B cell (primary cell): ENCODE measurements around the gene ZDHHC14. TPM values are rescaled to one million over a fixed set of nuclear protein-coding genes. Genes with fewer than 3 reads are reported as not detected.

Experiments used
- ATAC-seq: fragments of 200-7000 bp; cut with Tn5 transposase; one replicate; pipeline ENCODE4 v1.10.0; 2021; ENCODE audit warnings: low read depth, mild to moderate bottlenecking, moderate number of reproducible peaks, moderate library complexity
- CTCF ChIA-PET: fragments of 350-600 bp; sonication (Branson Sonifier 250); formaldehyde crosslinking; loops from one replicate; lab custom pipeline; 2021; ENCODE audit warnings: antibody characterized with exemption, inconsistent platforms; lab: Charles Lee
- POLR2A ChIA-PET: fragments of 350-600 bp; sonication (Branson Sonifier 250); formaldehyde crosslinking; loops from one replicate; lab custom pipeline; 2021; ENCODE audit warnings: antibody characterized with exemption; lab: Charles Lee
- DNase-seq: peaks from one replicate; pipeline ENCODE4 v3.0.0; 2013
- H2AFZ ChIP-seq: 2 replicates; pipeline ENCODE4 v1.6.1; 2012; ENCODE audit warnings: mild to moderate bottlenecking, low read depth, low read length; ENCODE audit not compliant: insufficient read depth, poor library complexity, severe bottlenecking
- H3K27ac ChIP-seq, 2 donors: 1 replicate in 1 of 2; 2 replicates in 1 of 2; pipeline ENCODE4 v1.5.1; 2012 to 2013; ENCODE audit warnings: low read length in 2 of 2, mild to moderate bottlenecking in 2 of 2, moderate library complexity in 1 of 2
- H3K27me3 ChIP-seq, 4 experiments: fragments of 200-600 bp in 1 of 4; sonication (generic) in 1 of 4; replicated peaks in 1 of 4; 1 replicate in 2 of 4; 2 replicates in 2 of 4; pipeline versions ENCODE4 v1.6.1 to v1.7.0; 2013 to 2016; ENCODE audit warnings: low read length in 3 of 4, mild to moderate bottlenecking in 2 of 4, mixed read lengths in 1 of 4, moderate library complexity in 1 of 4; ENCODE audit not compliant: insufficient read depth in 4 of 4, control insufficient read depth in 3 of 4; ENCODE audit errors: control extremely low read depth in 1 of 4
- H3K36me3 ChIP-seq, 2 experiments: replicated peaks in 1 of 2; 1 replicate in 1 of 2; 2 replicates in 1 of 2; pipeline versions ENCODE4 v1.6.1 to v1.7.1; 2013; ENCODE audit warnings: low read length in 1 of 2; ENCODE audit not compliant: insufficient read depth in 2 of 2, control insufficient read depth in 1 of 2; ENCODE audit errors: control extremely low read depth in 1 of 2, extremely low read depth in 1 of 2
- H3K4me1 ChIP-seq, 2 donors: fragments of 200-600 bp in 1 of 2; sonication (generic) in 1 of 2; 1 replicate in 1 of 2; 2 replicates in 1 of 2; pipeline versions ENCODE4 v1.5.1 to v1.6.1; 2013 to 2017; ENCODE audit warnings: low read length in 2 of 2; ENCODE audit not compliant: control insufficient read depth in 2 of 2, insufficient read depth in 2 of 2
- H3K4me2 ChIP-seq: replicated peaks from 2 replicates; pipeline ENCODE3; 2012; ENCODE audit warnings: mild to moderate bottlenecking, low read depth, low read length; ENCODE audit not compliant: poor library complexity, severe bottlenecking
- H3K4me3 ChIP-seq, 5 experiments: fragments of 200-600 bp in 1 of 5; sonication (generic) in 1 of 5; 1 replicate in 3 of 5; 2 replicates in 2 of 5; pipeline versions ENCODE4 v1.5.1 to v1.7.0; 2011 to 2016; ENCODE audit warnings: low read length in 4 of 5, mild to moderate bottlenecking in 4 of 5, low read depth in 2 of 5, control low read depth in 1 of 5, moderate library complexity in 1 of 5; ENCODE audit not compliant: insufficient read depth in 1 of 5; ENCODE audit errors: control extremely low read depth in 1 of 5, extremely low read depth in 1 of 5
- H3K79me2 ChIP-seq: fragments of 200-600 bp; sonication (generic); one replicate; pipeline ENCODE4 v1.6.0; 2016; ENCODE audit warnings: low read length; ENCODE audit not compliant: control insufficient read depth, insufficient read depth
- H3K9ac ChIP-seq: fragments of 200-600 bp; sonication (generic); 2 replicates; pipeline ENCODE4 v1.6.1; 2017; ENCODE audit warnings: mild to moderate bottlenecking, low read length, moderate library complexity
- H3K9me3 ChIP-seq, 3 donors: one replicate each; pipeline versions ENCODE4 v1.6.1 to v1.7.1; 2013; ENCODE audit warnings: low read length in 2 of 3; ENCODE audit not compliant: control insufficient read depth in 2 of 3, insufficient read depth in 1 of 3; ENCODE audit errors: control extremely low read depth in 1 of 3
- H4K20me1 ChIP-seq: 2 replicates; pipeline ENCODE4 v1.6.0; 2012; ENCODE audit warnings: mild to moderate bottlenecking, low read length; ENCODE audit not compliant: insufficient read depth, control insufficient read depth, poor library complexity, severe bottlenecking
- H3K27ac Mint-ChIP-seq: one replicate; pipeline ENCODE4 v1.8.0; 2021; ENCODE audit warnings: mixed read lengths
- H3K27me3 Mint-ChIP-seq: one replicate; pipeline ENCODE4 v1.8.0; 2021; ENCODE audit warnings: mixed read lengths
- H3K4me1 Mint-ChIP-seq: one replicate; pipeline ENCODE4 v1.8.0; 2021; ENCODE audit warnings: mixed read lengths
- H3K4me3 Mint-ChIP-seq: one replicate; pipeline ENCODE4 v1.8.0; 2021; ENCODE audit warnings: mixed read lengths
- H3K9me3 Mint-ChIP-seq: one replicate; pipeline ENCODE4 v1.8.0; 2022; ENCODE audit warnings: mixed read lengths; ENCODE audit not compliant: insufficient read depth
- CTCF ChIP-seq: fragments of 200-600 bp; IDR thresholded peaks from one replicate; pipeline ENCODE4 v1.8.0; 2022; ENCODE audit warnings: antibody characterized with exemption, mild to moderate bottlenecking
- EZH2 ChIP-seq: IDR thresholded peaks from 2 replicates; pipeline ENCODE4 v1.6.1; 2012; ENCODE audit warnings: borderline replicate concordance, low read depth, mild to moderate bottlenecking, moderate library complexity, low read length; ENCODE audit not compliant: insufficient read depth, poor library complexity, severe bottlenecking
- WGBS: methylation state at CpG from one replicate; pipeline ENCODE4 v1.1.5; 2013; ENCODE audit warnings: missing lambda C conversion rate; ENCODE audit not compliant: insufficient coverage; 5-methylcytosine and 5-hydroxymethylcytosine counted together
- intact Hi-C: fragments of 100-400 bp; cut with micrococcal nuclease; formaldehyde crosslinking; loops from one replicate; pipeline ENCODE4 v1.10.0; 2022
- polyA plus RNA-seq: library from polyadenylated mRNA; depleted of rRNA; stranded (reverse); fragments of >200 nt; gene quantifications from 2 replicates; pipeline ENCODE4 v1.2.3, GENCODE V29; 2012
- total RNA-seq, 2 donors: library from RNA; stranded (reverse); fragments of 120-200 nt in 1 of 2; gene quantifications; 1 replicate in 1 of 2; 2 replicates in 1 of 2; pipeline versions ENCODE4 v1.2.3 to v1.2.4, GENCODE V29; 2013 to 2022

ZDHHC14 gene
- total and polyA plus RNA-seq, 2 donors (not counting 1 experiment from before 2014, with no cell fraction given) = 8.8 to 50.4 TPM

DNA sequence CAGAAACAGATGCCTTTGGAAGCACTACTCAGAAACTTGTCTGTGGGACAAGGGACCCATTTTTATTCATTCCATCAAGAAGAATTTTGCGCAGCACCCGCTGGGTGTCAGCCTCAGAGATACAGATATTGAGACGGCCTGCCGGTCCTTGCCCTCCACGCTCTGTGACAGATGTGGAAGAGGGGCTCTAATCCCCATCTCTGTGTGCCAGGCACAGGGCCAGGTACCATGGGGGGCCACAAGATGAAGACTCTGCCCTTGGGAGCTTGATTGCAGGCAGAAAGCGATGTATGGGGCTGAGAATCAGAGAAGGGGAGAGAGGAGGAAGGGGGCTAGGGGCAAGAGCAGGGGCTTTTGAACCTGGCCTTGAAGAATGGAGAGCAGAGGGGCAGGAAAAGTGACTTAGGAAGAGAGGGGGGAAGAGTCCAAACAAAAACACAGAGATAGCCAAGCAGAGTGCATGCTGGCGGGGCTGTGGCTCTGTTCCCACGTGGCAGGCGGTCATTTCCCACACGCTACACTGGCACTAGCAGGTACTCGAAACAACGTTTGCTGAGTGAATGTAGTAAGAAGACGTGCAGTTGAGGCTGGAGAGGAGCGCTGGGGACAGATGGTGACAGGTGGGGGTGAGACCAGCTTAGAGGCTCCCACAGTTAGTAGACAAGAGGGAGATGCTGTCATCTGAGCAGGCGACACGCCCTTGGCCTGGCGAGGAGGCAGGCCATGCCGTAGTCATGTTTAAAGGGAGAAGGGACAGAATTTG lies 271.8 kb downstream of the ZDHHC14 start:
- Histone ChIP-seq H4K20me1 (no peaks in the 10 kb centered on the region), H2AFZ (no peak overlapping the region), H3K4me1 (no peaks in the 10 kb centered on the region), H3K27me3 (no peaks in the 10 kb centered on the region), H3K4me3 (no peak overlapping the region), H3K9ac (no peak overlapping the region), H3K9me3 (no peaks in the 10 kb centered on the region), H3K79me2 (no peaks in the 10 kb centered on the region), H3K4me2 (no peak overlapping the region), H3K27ac (no peak overlapping the region), H3K36me3 (peaks cover 0 to 56% of the 10 kb centered on the region in 2 experiments)
- H3K27ac Mint-ChIP-seq = no peak overlapping the region
- POLR2A ChIA-PET = no interaction called here
- H3K9me3 Mint-ChIP-seq = no peaks in the 10 kb centered on the region
- H3K4me3 Mint-ChIP-seq = no peak overlapping the region
- no peak for DNase-seq
- ATAC-seq = no peak
- CTCF ChIA-PET = no interaction called here
- H3K27me3 Mint-ChIP-seq = no peaks in the 10 kb centered on the region
- 97% methylated on average over 18 of the region's 18 CpGs for WGBS
- TF ChIP-seq EZH2 = no peak
- no peak for TF ChIP-seq CTCF
- H3K4me1 Mint-ChIP-seq = no peaks in the 10 kb centered on the region
- intact Hi-C loops = no loop called here

GRCh38 chr6:157653521-157653920 lies 272.5 kb downstream of the ZDHHC14 start:
- H3K4me3 Mint-ChIP-seq = no peak overlapping the region
- ATAC-seq (no peak), DNase-seq (no peak)
- TF ChIP-seq EZH2 (no peak), CTCF (no peak)
- peaks cover 0 to 54% of the 10 kb centered on the region in 2 experiments for H3K36me3 ChIP-seq
- CTCF ChIA-PET = no interaction called here
- WGBS = 99% methylated on average over 13 of the region's 16 CpGs
- H2AFZ ChIP-seq = no peak overlapping the region
- H3K4me1 ChIP-seq = no peaks in the 10 kb centered on the region
- intact Hi-C loops = no loop called here
- no peaks in the 10 kb centered on the region for H3K79me2 ChIP-seq
- H3K4me1 Mint-ChIP-seq = no peaks in the 10 kb centered on the region
- no peaks in the 10 kb centered on the region for H4K20me1 ChIP-seq
- H3K9me3 Mint-ChIP-seq = no peaks in the 10 kb centered on the region
- no peaks in the 10 kb centered on the region for H3K9me3 ChIP-seq
- H3K27ac ChIP-seq = no peak overlapping the region
- no peaks in the 10 kb centered on the region for H3K27me3 Mint-ChIP-seq
- POLR2A ChIA-PET = no interaction called here
- no peaks in the 10 kb centered on the region for H3K27me3 ChIP-seq
- H3K4me3 ChIP-seq = no peak overlapping the region
- no peak overlapping the region for H3K27ac Mint-ChIP-seq
- no peak overlapping the region for H3K4me2 ChIP-seq
- no peak overlapping the region for H3K9ac ChIP-seq
